H9 (cell line): ENCODE results near the gene ENPP7. TPM values are rescaled to one million over a fixed set of nuclear protein-coding genes. Genes with fewer than 3 reads are reported as not detected.

Source experiments
- DNase-seq: peaks from one replicate; pipeline ENCODE4 v3.0.0-alpha.2; 2017
- H2AFZ ChIP-seq: one replicate; pipeline ENCODE4 v1.6.1; 2013; ENCODE audit warnings: mild to moderate bottlenecking, low read length, control low read depth, moderate library complexity
- H2AK5ac ChIP-seq: 2 replicates; pipeline ENCODE4 v1.6.1; 2013; ENCODE audit warnings: low read length, control low read depth, mixed read lengths; ENCODE audit not compliant: insufficient read length
- H2BK120ac ChIP-seq: one replicate; pipeline ENCODE4 v1.6.1; 2013; ENCODE audit warnings: low read depth, mild to moderate bottlenecking, low read length, control low read depth, inconsistent platforms; ENCODE audit not compliant: poor library complexity, severe bottlenecking
- H2BK12ac ChIP-seq: 2 replicates; pipeline ENCODE4 v1.6.1; 2013; ENCODE audit warnings: low read length, control low read depth, mixed read lengths, low read depth; ENCODE audit not compliant: insufficient read length
- H2BK15ac ChIP-seq: 2 replicates; pipeline ENCODE4 v1.6.1; 2013; ENCODE audit warnings: low read depth, low read length, control low read depth
- H2BK20ac ChIP-seq: one replicate; pipeline ENCODE4 v1.6.1; 2013; ENCODE audit warnings: low read depth, mild to moderate bottlenecking, low read length, control low read depth, inconsistent platforms; ENCODE audit not compliant: poor library complexity, severe bottlenecking
- H2BK5ac ChIP-seq: 2 replicates; pipeline ENCODE4 v1.6.1; 2013; ENCODE audit warnings: low read length, control low read depth, mixed read lengths; ENCODE audit not compliant: insufficient read length
- H3K14ac ChIP-seq: 2 replicates; pipeline ENCODE4 v1.6.1; 2013; ENCODE audit warnings: low read length, control low read depth; ENCODE audit not compliant: insufficient read depth
- H3K18ac ChIP-seq: 2 replicates; pipeline ENCODE4 v1.6.1; 2013; ENCODE audit warnings: low read depth, mild to moderate bottlenecking, mixed read lengths, low read length, control low read depth; ENCODE audit not compliant: insufficient read length
- H3K23ac ChIP-seq: 2 replicates; pipeline ENCODE4 v1.6.1; 2013; ENCODE audit warnings: low read length, control low read depth, mixed read lengths, low read depth; ENCODE audit not compliant: insufficient read length
- H3K23me2 ChIP-seq: 2 replicates; pipeline ENCODE4 v1.6.1; 2013; ENCODE audit warnings: low read depth, mild to moderate bottlenecking, mixed read lengths, low read length, control low read depth; ENCODE audit not compliant: insufficient read length, poor library complexity, severe bottlenecking
- H3K27ac ChIP-seq: 2 replicates; pipeline ENCODE4 v1.5.1; 2013; ENCODE audit warnings: low read length, control low read depth, mixed read lengths, low read depth; ENCODE audit not compliant: insufficient read length
- H3K27me3 ChIP-seq: 2 replicates; pipeline ENCODE4 v1.6.1; 2013; ENCODE audit warnings: low read length, control low read depth, inconsistent platforms; ENCODE audit not compliant: insufficient read depth
- H3K4ac ChIP-seq: 2 replicates; pipeline ENCODE4 v1.6.1; 2013; ENCODE audit warnings: low read depth, mild to moderate bottlenecking, control low read depth, inconsistent platforms, low read length, moderate library complexity
- H3K4me1 ChIP-seq: 2 replicates; pipeline ENCODE4 v1.6.1; 2013; ENCODE audit warnings: low read length, control low read depth, inconsistent platforms; ENCODE audit not compliant: insufficient read depth
- H3K4me2 ChIP-seq: 2 replicates; pipeline ENCODE4 v1.6.1; 2013; ENCODE audit warnings: low read length, control low read depth, mixed read lengths; ENCODE audit not compliant: insufficient read length, insufficient read depth
- H3K56ac ChIP-seq: 2 replicates; pipeline ENCODE4 v1.6.1; 2013; ENCODE audit warnings: low read depth, mild to moderate bottlenecking, mixed read lengths, low read length, control low read depth; ENCODE audit not compliant: insufficient read length
- H3K79me1 ChIP-seq: 2 replicates; pipeline ENCODE4 v1.6.1; 2013; ENCODE audit warnings: low read depth, mild to moderate bottlenecking, moderate library complexity, low read length, control low read depth, inconsistent platforms; ENCODE audit not compliant: insufficient read depth, poor library complexity, severe bottlenecking
- H3K79me2 ChIP-seq: 2 replicates; pipeline ENCODE4 v1.6.1; 2013; ENCODE audit warnings: low read length, control low read depth, inconsistent platforms; ENCODE audit not compliant: insufficient read depth
- H3K9ac ChIP-seq: 2 replicates; pipeline ENCODE4 v1.6.1; 2013; ENCODE audit warnings: low read length, control low read depth, mixed read lengths; ENCODE audit not compliant: insufficient read length; ENCODE audit errors: extremely low read depth
- H3K9me3 ChIP-seq: one replicate; pipeline ENCODE4 v1.6.1; 2013; ENCODE audit warnings: low read depth, low read length, inconsistent platforms; ENCODE audit not compliant: control insufficient read depth
- H3T11ph ChIP-seq: one replicate; pipeline ENCODE4 v1.6.1; 2013; ENCODE audit warnings: mild to moderate bottlenecking, low read length, control low read depth, inconsistent platforms
- H4K20me1 ChIP-seq: one replicate; pipeline ENCODE4 v1.6.1; 2013; ENCODE audit not compliant: control insufficient read depth, insufficient read length, insufficient read depth
- H4K5ac ChIP-seq: 2 replicates; pipeline ENCODE4 v1.6.1; 2013; ENCODE audit warnings: low read depth, mild to moderate bottlenecking, mixed read lengths, low read length, control low read depth; ENCODE audit not compliant: insufficient read length
- H4K8ac ChIP-seq: replicated peaks from 2 replicates; pipeline ENCODE4 v1.6.1; 2013; ENCODE audit warnings: low read length, control low read depth, mixed read lengths, low read depth; ENCODE audit not compliant: insufficient read length
- H4K91ac ChIP-seq: 2 replicates; pipeline ENCODE4 v1.6.1; 2013; ENCODE audit warnings: low read depth, mild to moderate bottlenecking, moderate library complexity, mixed read lengths, low read length, control low read depth; ENCODE audit not compliant: insufficient read length
- H3K27ac Mint-ChIP-seq, 3 experiments: 2 replicates in 2 of 3; 3 replicates in 1 of 3; pipeline ENCODE4 v1.8.0; 2020 to 2021; ENCODE audit warnings: mixed read lengths in 3 of 3, mild to moderate bottlenecking in 1 of 3, moderate library complexity in 1 of 3
- H3K27me3 Mint-ChIP-seq: 2 replicates; pipeline ENCODE4 v1.8.0; 2021; ENCODE audit warnings: low read depth, mild to moderate bottlenecking, moderate library complexity, mixed read lengths
- H3K36me3 Mint-ChIP-seq, 3 experiments: 2 replicates in 2 of 3; 3 replicates in 1 of 3; pipeline ENCODE4 v1.8.0; 2020 to 2021; ENCODE audit warnings: low read depth in 3 of 3, mixed read lengths in 3 of 3; ENCODE audit not compliant: insufficient read depth in 1 of 3
- H3K4me1 Mint-ChIP-seq, 2 experiments: 2 replicates each; pipeline ENCODE4 v1.8.0; 2020; ENCODE audit warnings: mixed read lengths in 2 of 2
- H3K4me3 Mint-ChIP-seq, 2 experiments: 2 replicates in 1 of 2; 3 replicates in 1 of 2; pipeline ENCODE4 v1.8.0; 2020 to 2021; ENCODE audit warnings: mild to moderate bottlenecking in 2 of 2, mixed read lengths in 2 of 2, moderate library complexity in 1 of 2
- H3K9me3 Mint-ChIP-seq, 2 experiments: 2 replicates in 1 of 2; 3 replicates in 1 of 2; pipeline ENCODE4 v1.8.0; 2020; ENCODE audit warnings: mild to moderate bottlenecking in 2 of 2, mixed read lengths in 2 of 2, moderate library complexity in 1 of 2
- WGBS: extraction: QIAGEN DNeasy Blood & Tissue Kit; methylation state at CpG from one replicate; pipeline ENCODE4 v1.1.7; 2013; ENCODE audit warnings: missing lambda C conversion rate, low lambda C conversion rate, mixed read lengths; ENCODE audit not compliant: insufficient read length; ENCODE audit errors: extremely low coverage; 5-methylcytosine and 5-hydroxymethylcytosine counted together
- total RNA-seq: library from RNA; stranded (reverse); gene quantifications from 2 replicates; pipeline ENCODE4 v1.2.1, GENCODE V29; 2021
- TF ChIP-seq, protein P1 (sequence below): fragments of 200-600 bp; sonication (generic); conservative IDR thresholded peaks from 3 replicates; pipeline ENCODE4 v1.8.0; 2021; ENCODE audit warnings: antibody characterized with exemption, mild to moderate bottlenecking

ENPP7 gene
- total RNA-seq, 1 experiment from 2014 or later = not detected

DNA sequence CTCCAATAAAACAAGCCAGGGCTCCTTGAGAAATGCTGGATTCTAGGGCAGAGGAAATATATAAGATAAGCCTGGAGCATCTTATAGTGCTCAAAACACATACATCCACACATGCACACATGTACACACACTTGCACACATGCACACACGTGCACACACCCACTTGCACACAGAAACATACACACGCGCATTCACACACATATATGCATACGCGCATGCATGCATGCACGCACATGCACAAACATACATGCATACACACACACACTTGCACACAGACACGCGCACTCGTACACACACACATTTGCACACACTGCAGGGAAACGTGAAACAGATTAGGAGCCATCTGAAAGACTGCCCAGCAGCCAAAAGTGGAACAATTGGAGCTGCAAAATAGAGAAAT is 8.0 kb upstream of the ENPP7 start:
- no CpG with 5 or more reads among the region's 10 CpGs for WGBS
- no peaks in the 10 kb centered on the region for H4K20me1 ChIP-seq
- H2BK20ac ChIP-seq = no peak overlapping the region
- TF ChIP-seq, protein P1, sequence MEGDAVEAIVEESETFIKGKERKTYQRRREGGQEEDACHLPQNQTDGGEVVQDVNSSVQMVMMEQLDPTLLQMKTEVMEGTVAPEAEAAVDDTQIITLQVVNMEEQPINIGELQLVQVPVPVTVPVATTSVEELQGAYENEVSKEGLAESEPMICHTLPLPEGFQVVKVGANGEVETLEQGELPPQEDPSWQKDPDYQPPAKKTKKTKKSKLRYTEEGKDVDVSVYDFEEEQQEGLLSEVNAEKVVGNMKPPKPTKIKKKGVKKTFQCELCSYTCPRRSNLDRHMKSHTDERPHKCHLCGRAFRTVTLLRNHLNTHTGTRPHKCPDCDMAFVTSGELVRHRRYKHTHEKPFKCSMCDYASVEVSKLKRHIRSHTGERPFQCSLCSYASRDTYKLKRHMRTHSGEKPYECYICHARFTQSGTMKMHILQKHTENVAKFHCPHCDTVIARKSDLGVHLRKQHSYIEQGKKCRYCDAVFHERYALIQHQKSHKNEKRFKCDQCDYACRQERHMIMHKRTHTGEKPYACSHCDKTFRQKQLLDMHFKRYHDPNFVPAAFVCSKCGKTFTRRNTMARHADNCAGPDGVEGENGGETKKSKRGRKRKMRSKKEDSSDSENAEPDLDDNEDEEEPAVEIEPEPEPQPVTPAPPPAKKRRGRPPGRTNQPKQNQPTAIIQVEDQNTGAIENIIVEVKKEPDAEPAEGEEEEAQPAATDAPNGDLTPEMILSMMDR = no peak
- H3K9ac ChIP-seq = no peak overlapping the region
- H3K4me2 ChIP-seq = no peak overlapping the region
- H2AFZ ChIP-seq = no peak overlapping the region
- DNase-seq = no peak
- H3K79me1 ChIP-seq = no peaks in the 10 kb centered on the region
- H3K56ac ChIP-seq = no peak overlapping the region
- H4K5ac ChIP-seq = no peak overlapping the region
- H2BK5ac ChIP-seq = no peak overlapping the region
- H2BK120ac ChIP-seq = no peak overlapping the region
- H3K4me1 ChIP-seq = no peaks in the 10 kb centered on the region
- no peaks in the 10 kb centered on the region for H3K27me3 ChIP-seq
- no peak overlapping the region; a peak in 2 of 7 replicates for H3K27ac Mint-ChIP-seq
- H3T11ph ChIP-seq = no peak overlapping the region
- H3K18ac ChIP-seq = no peak overlapping the region
- no peaks in the 10 kb centered on the region; a peak in 1 of 7 replicates for H3K36me3 Mint-ChIP-seq
- no peak overlapping the region for H4K91ac ChIP-seq
- no peak overlapping the region for H2BK15ac ChIP-seq
- no peak overlapping the region; a peak in 1 of 5 replicates for H3K4me3 Mint-ChIP-seq
- H3K27ac ChIP-seq = no peak overlapping the region
- no peak overlapping the region for H3K4ac ChIP-seq
- H2AK5ac ChIP-seq = no peak overlapping the region
- H3K14ac ChIP-seq = no peak overlapping the region
- H3K23me2 ChIP-seq = no peaks in the 10 kb centered on the region
- peaks cover 12% of the 10 kb centered on the region for H3K27me3 Mint-ChIP-seq
- H3K9me3 ChIP-seq = no peaks in the 10 kb centered on the region
- no peak overlapping the region for H2BK12ac ChIP-seq
- no peak overlapping the region for H4K8ac ChIP-seq
- no peak overlapping the region for H3K23ac ChIP-seq
- H3K79me2 ChIP-seq = no peaks in the 10 kb centered on the region
- H3K9me3 Mint-ChIP-seq = peaks cover 0 to 5% of the 10 kb centered on the region in 2 experiments; a peak in 4 of 5 replicates
- peaks cover 9 to 11% of the 10 kb centered on the region in 2 experiments for H3K4me1 Mint-ChIP-seq
